Gastroesophageal sphincter (tissue), 3 donors: ENCODE data around the gene MPP2.
"Not testable (repeated sequence)": the region's sequence is repeated elsewhere in the genome, so short reads cannot be mapped to it uniquely, and the experiment has no call there.

Experiments
- EP300 ChIP-seq: sonication (generic); formaldehyde crosslinking; IDR thresholded peaks from one replicate; pipeline ENCODE4 v1.6.1; 2017; ENCODE audit warnings: antibody characterized with exemption, mild to moderate bottlenecking
- POLR2A ChIP-seq, 2 donors: fragments of 450-650 bp; IDR thresholded peaks; one replicate each; pipeline ENCODE4 v1.6.1; 2017; ENCODE audit warnings: antibody characterized with exemption in 2 of 2, mild to moderate bottlenecking in 2 of 2, moderate library complexity in 1 of 2
- POLR2AphosphoS5 ChIP-seq: sonication (generic); formaldehyde crosslinking; IDR thresholded peaks from one replicate; pipeline ENCODE4 v1.6.1; 2017; ENCODE audit warnings: antibody characterized with exemption
- TF ChIP-seq, protein P1 (sequence below), 4 experiments: fragments of 200-600 bp in 2 of 4; fragments of 450-650 bp in 2 of 4; sonication (generic) in 1 of 4; IDR thresholded peaks; one replicate each; pipeline ENCODE4 v1.5.1; 2017 to 2019; ENCODE audit warnings: antibody characterized with exemption in 4 of 4, mild to moderate bottlenecking in 2 of 4, moderate library complexity in 2 of 4

DNA sequence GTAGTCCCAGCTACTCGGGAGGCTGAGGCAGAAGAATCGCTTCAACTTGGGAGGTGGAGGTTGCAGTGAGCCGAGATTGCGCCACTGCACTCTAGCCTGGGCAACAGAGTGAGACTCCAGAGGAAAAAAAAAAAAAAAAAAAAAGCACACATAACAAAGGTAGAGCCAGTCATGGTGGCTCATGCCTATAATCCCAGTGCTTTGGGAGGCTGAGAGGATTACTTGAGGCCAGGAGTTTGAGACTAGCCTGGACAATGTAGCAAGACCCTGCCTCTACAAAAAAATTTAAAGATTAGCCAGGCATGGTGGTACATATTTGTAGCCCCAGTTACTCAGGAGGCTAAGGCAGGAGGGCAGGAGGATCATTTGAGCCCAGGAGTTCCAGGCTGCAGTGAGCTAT is 12.8 kb downstream of the MPP2 start:
- not testable (repeated sequence) for TF ChIP-seq POLR2A (IDR thresholded peaks at IDR 0.05); POLR2AphosphoS5; EP300
- TF ChIP-seq, protein P1, sequence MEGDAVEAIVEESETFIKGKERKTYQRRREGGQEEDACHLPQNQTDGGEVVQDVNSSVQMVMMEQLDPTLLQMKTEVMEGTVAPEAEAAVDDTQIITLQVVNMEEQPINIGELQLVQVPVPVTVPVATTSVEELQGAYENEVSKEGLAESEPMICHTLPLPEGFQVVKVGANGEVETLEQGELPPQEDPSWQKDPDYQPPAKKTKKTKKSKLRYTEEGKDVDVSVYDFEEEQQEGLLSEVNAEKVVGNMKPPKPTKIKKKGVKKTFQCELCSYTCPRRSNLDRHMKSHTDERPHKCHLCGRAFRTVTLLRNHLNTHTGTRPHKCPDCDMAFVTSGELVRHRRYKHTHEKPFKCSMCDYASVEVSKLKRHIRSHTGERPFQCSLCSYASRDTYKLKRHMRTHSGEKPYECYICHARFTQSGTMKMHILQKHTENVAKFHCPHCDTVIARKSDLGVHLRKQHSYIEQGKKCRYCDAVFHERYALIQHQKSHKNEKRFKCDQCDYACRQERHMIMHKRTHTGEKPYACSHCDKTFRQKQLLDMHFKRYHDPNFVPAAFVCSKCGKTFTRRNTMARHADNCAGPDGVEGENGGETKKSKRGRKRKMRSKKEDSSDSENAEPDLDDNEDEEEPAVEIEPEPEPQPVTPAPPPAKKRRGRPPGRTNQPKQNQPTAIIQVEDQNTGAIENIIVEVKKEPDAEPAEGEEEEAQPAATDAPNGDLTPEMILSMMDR (IDR thresholded peaks at IDR 0.05) = not testable (repeated sequence)
